IPS DF 6.9 (cell line): ENCODE measurements around the gene ZNF600.
"Not testable (repeated sequence)": the region's sequence is repeated elsewhere in the genome, so short reads cannot be mapped to it uniquely, and the experiment has no call there.

Source experiments
- DNase-seq: peaks from one replicate; pipeline ENCODE4 v3.0.0-alpha.2; 2013; ENCODE audit warnings: low read depth, low spot score
- H3K27ac ChIP-seq: one replicate; pipeline ENCODE4 v1.5.1; 2013; ENCODE audit warnings: low read length, control low read depth
- H3K27me3 ChIP-seq: 2 replicates; pipeline ENCODE4 v1.6.1; 2013; ENCODE audit warnings: mild to moderate bottlenecking, low read length; ENCODE audit not compliant: control insufficient read depth, insufficient read depth
- H3K36me3 ChIP-seq: 2 replicates; pipeline ENCODE4 v1.6.1; 2013; ENCODE audit warnings: low read length; ENCODE audit not compliant: control insufficient read depth, insufficient read depth
- H3K4me1 ChIP-seq: 2 replicates; pipeline ENCODE4 v1.6.1; 2013; ENCODE audit warnings: low read length; ENCODE audit not compliant: control insufficient read depth, insufficient read depth
- H3K4me3 ChIP-seq: 2 replicates; pipeline ENCODE4 v1.5.1; 2013; ENCODE audit warnings: mild to moderate bottlenecking, low read length
- H3K9me3 ChIP-seq: 2 replicates; pipeline ENCODE4 v1.6.1; 2013; ENCODE audit warnings: low read length, inconsistent platforms; ENCODE audit not compliant: control insufficient read depth, insufficient read depth
- WGBS: extraction: QIAGEN DNeasy Blood & Tissue Kit; methylation state at CpG from one replicate; pipeline ENCODE4 v1.1.7; 2013; ENCODE audit warnings: mixed read lengths, missing lambda C conversion rate; ENCODE audit not compliant: insufficient read length, insufficient coverage; 5-methylcytosine and 5-hydroxymethylcytosine counted together

ZNF600 gene

GRCh38 chr19:52741951-52742485 lies 44.6 kb downstream of the ZNF600 start:
- Histone ChIP-seq H3K27me3 (no peaks in the 10 kb centered on the region), H3K4me3 (no peak overlapping the region), H3K4me1 (0 out of 2 replicates have a peak, but pooled peaks cover 1% of the 10 kb centered on the region), H3K9me3 (no peaks in the 10 kb centered on the region), H3K27ac (no peak overlapping the region), H3K36me3 (no peaks in the 10 kb centered on the region)
- WGBS: no CpG with 5 or more reads among the region's 6 CpGs
- no peak for DNase-seq

- H3K27me3 ChIP-seq, DNase-seq, H3K4me1 ChIP-seq, H3K27ac ChIP-seq, H3K4me3 ChIP-seq, H3K36me3 ChIP-seq, H3K9me3 ChIP-seq: not testable (repeated sequence)
- no CpG with 5 or more reads among the region's 7 CpGs for WGBS
Measured at GRCh38 chr19:52741371-52741770, 45.2 kb downstream of the ZNF600 start.

DNA sequence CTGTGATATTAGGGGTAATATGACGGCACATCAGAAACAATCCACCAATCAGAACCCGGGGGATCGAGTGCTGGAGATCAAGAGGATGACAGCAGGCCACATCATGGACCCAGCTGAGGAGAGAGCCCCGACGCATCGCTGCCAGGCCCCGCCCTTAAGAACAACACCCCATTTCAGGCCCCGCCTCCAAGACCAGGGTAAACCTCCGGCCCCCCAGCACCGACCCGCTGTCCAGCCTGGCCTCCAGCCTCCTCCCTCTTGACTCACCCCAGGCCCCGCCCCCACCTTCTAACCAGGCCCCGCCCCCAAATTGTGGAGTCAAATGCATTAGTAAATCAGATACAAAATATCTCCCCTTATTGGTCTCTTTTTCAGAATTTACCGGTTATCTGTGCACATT lies 47.0 kb downstream of the ZNF600 start:
- no peaks in the 10 kb centered on the region for H3K9me3 ChIP-seq
- H3K36me3 ChIP-seq: no peaks in the 10 kb centered on the region
- H3K27me3 ChIP-seq: no peaks in the 10 kb centered on the region
- H3K4me3 ChIP-seq: no peak overlapping the region
- WGBS: no CpG with 5 or more reads among the region's 14 CpGs
- H3K4me1 ChIP-seq: 0 out of 2 replicates have a peak, but pooled peaks cover 1% of the 10 kb centered on the region
- DNase-seq: no peak
- H3K27ac ChIP-seq: no peak overlapping the region

DNA sequence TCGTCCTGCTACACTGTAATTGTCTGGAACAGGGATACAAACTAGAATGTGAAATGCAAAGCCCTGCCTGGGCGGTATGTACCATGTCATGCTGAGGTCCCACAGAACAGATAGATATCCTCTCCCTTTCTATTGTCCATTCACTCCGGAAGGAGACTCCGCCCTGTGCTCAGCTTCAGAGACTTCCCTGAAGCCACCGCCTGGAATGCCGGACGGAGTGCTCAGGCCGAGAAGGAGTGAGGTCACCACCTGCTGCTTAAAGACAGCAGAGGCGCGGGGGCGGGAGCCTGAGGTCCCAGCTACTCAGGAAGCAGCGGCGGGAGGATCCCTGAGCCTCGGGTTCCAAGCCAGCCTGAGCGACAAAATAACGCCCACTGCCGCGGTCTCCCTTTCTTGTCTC lies 50.9 kb downstream of the ZNF600 start:
- H3K4me3 ChIP-seq: no peak overlapping the region
- no peak overlapping the region for H3K27ac ChIP-seq
- H3K27me3 ChIP-seq: no peaks in the 10 kb centered on the region
- WGBS: no CpG with 5 or more reads among the region's 18 CpGs
- peak; percentile 74 for DNase-seq
- no peaks in the 10 kb centered on the region for H3K36me3 ChIP-seq
- 0 out of 2 replicates have a peak, but pooled peaks cover 1% of the 10 kb centered on the region for H3K4me1 ChIP-seq
- H3K9me3 ChIP-seq: no peaks in the 10 kb centered on the region

GRCh38 chr19:52734893-52735661 lies 51.5 kb downstream of the ZNF600 start, which contains the start of gene ZNF611:
Gene ZNF611, minus strand, starts transcription at chr19:52735044. Its CDS starts 19,150 bp downstream, at chr19:52715894.
- Histone ChIP-seq H3K4me3 (peak within 1 kb of the TSS; percentile 93), H3K27ac (no peak within 1 kb of the TSS), H3K9me3 (no peaks in the 10 kb centered on the region), H3K36me3 (no peaks in the 10 kb centered on the region), H3K27me3 (no peaks in the 10 kb centered on the region), H3K4me1 (0 out of 2 replicates have a peak, but pooled peaks cover 1% of the 10 kb centered on the region)
- peak; percentile 79 for DNase-seq
- WGBS: no CpG with 5 or more reads among the region's 38 CpGs

- no CpG with 5 or more reads among the region's 39 CpGs for WGBS
Measured at GRCh38 chr19:52734331-52734892, 52.2 kb downstream of the ZNF600 start.

DNA sequence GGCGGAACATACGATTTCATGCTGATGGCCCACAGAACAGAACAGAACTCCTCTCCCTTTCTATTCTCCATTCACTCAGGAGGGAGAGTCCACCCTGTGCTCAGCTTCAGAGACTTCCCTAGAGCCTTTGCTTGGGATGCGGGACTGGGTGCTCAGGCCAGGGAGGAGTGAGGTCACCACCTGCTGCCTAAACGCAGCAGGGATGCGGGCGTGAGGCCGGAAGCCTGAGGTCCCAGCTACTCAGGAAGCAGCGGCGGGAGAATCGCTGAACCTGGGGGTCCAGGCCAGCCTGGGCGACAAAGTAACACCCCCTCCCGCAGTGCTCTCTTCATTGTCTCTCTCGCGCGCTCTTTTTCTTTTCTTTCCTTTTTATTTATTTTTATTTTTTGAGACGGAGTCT lies 60.5 kb downstream of the ZNF600 start:
- H3K36me3 ChIP-seq, H3K9me3 ChIP-seq, H3K27ac ChIP-seq, H3K4me1 ChIP-seq, H3K4me3 ChIP-seq, DNase-seq, H3K27me3 ChIP-seq: not testable (repeated sequence)
- no CpG with 5 or more reads among the region's 16 CpGs for WGBS

More at GRCh38 chr19:52734331-52734892, 52.2 kb downstream of the ZNF600 start:
- no peaks in the 10 kb centered on the region for H3K27me3 ChIP-seq
- H3K4me3 ChIP-seq: peak overlapping the region; percentile 93
- H3K27ac ChIP-seq: no peak overlapping the region
- no peaks in the 10 kb centered on the region for H3K9me3 ChIP-seq
- no peak for DNase-seq
- no peaks in the 10 kb centered on the region for H3K36me3 ChIP-seq
- H3K4me1 ChIP-seq: 0 out of 2 replicates have a peak, but pooled peaks cover 1% of the 10 kb centered on the region

- no CpG with 5 or more reads among the region's 24 CpGs for WGBS
- DNase-seq: no peak
- no peaks in the 10 kb centered on the region for H3K27me3 ChIP-seq
- no peaks in the 10 kb centered on the region for H3K4me1 ChIP-seq
- no peak overlapping the region for H3K4me3 ChIP-seq
- peaks cover 4% of the 10 kb centered on the region; the same call in 1 of the 2 replicates for H3K36me3 ChIP-seq
- H3K9me3 ChIP-seq: no peaks in the 10 kb centered on the region
- H3K27ac ChIP-seq: no peak overlapping the region
Measured at GRCh38 chr19:52725528-52725961, 61.0 kb downstream of the ZNF600 start.

- DNase-seq: no peak
- Histone ChIP-seq H3K9me3 (no peaks in the 10 kb centered on the region), H3K27ac (no peak overlapping the region), H3K27me3 (no peaks in the 10 kb centered on the region), H3K4me1 (no peaks in the 10 kb centered on the region), H3K36me3 (peaks cover 5% of the 10 kb centered on the region; the same call in 1 of the 2 replicates), H3K4me3 (no peak overlapping the region)
- WGBS: no CpG with 5 or more reads among the region's 23 CpGs
Measured at GRCh38 chr19:52724701-52725514, 61.7 kb downstream of the ZNF600 start.
